Erythroblast (primary cell): ENCODE results near the gene ABCG2.

ENCODE experiments used
- GATA1 ChIP-seq: IDR thresholded peaks from 2 replicates; pipeline ENCODE4 v1.6.1; 2011; ENCODE audit warnings: low read depth, mild to moderate bottlenecking, control low read depth, low read length, moderate library complexity
- POLR2A ChIP-seq: IDR thresholded peaks from 2 replicates; pipeline ENCODE4 v1.6.1; 2011; ENCODE audit warnings: mild to moderate bottlenecking, low read length

- TF ChIP-seq POLR2A (no peak), GATA1 (no peak)
Measured at GRCh38 chr4:88188738-88189417, 30.4 kb upstream of the ABCG2 start.
